H1 (cell line): Measurements from ENCODE around the gene MRTFA. TPM values are rescaled to one million over a fixed set of nuclear protein-coding genes. Genes with fewer than 3 reads are reported as not detected.

Experiments
- CTCF ChIA-PET: fragments of 300-600 bp; sonication (Branson Sonifier 250); formaldehyde crosslinking; loops from one replicate; lab custom pipeline; 2021; ENCODE audit not compliant: partially characterized antibody; lab: Charles Lee
- POLR2A ChIA-PET: fragments of 300-600 bp; sonication (Branson Sonifier 250); formaldehyde crosslinking; loops from one replicate; lab custom pipeline; 2021; ENCODE audit warnings: inconsistent platforms; ENCODE audit not compliant: partially characterized antibody; lab: Charles Lee
- DNase-seq, 2 experiments: peaks; one replicate each; pipeline versions ENCODE4 v3.0.0 to v3.0.0-alpha.2; 2010 to 2022; ENCODE audit warnings: low spot score in 2 of 2, low read depth in 1 of 2, mixed read lengths in 1 of 2
- FAIRE-seq: peaks from 2 replicates; lab custom pipeline; 2011; peaks lifted over from hg19 to GRCh38; lab: Jason Lieb, UNC
- H2AFZ ChIP-seq: 2 replicates; pipeline ENCODE4 v1.8.1; 2012; ENCODE audit warnings: low read length, inconsistent platforms
- H2AK5ac ChIP-seq: 2 replicates; pipeline ENCODE4 v1.6.1; 2013; ENCODE audit warnings: low read depth, low read length
- H2BK120ac ChIP-seq: replicated peaks from 2 replicates; pipeline ENCODE3; 2013; ENCODE audit warnings: low read depth, low read length, inconsistent platforms
- H2BK12ac ChIP-seq: 2 replicates; pipeline ENCODE4 v1.6.1; 2013; ENCODE audit warnings: low read depth, low read length
- H2BK15ac ChIP-seq: 2 replicates; pipeline ENCODE4 v1.6.1; 2013; ENCODE audit warnings: low read length
- H2BK20ac ChIP-seq: 2 replicates; pipeline ENCODE4 v1.6.1; 2013; ENCODE audit warnings: low read length
- H2BK5ac ChIP-seq: 2 replicates; pipeline ENCODE4 v1.6.1; 2013; ENCODE audit warnings: low read depth, low read length
- H3K14ac ChIP-seq: 2 replicates; pipeline ENCODE4 v1.6.1; 2013; ENCODE audit warnings: inconsistent platforms; ENCODE audit not compliant: insufficient read length
- H3K18ac ChIP-seq: 2 replicates; pipeline ENCODE4 v1.6.1; 2013; ENCODE audit warnings: low read length; ENCODE audit errors: extremely low read depth
- H3K23ac ChIP-seq: 2 replicates; pipeline ENCODE4 v1.6.1; 2013; ENCODE audit warnings: inconsistent platforms; ENCODE audit not compliant: insufficient read length
- H3K23me2 ChIP-seq: 2 replicates; pipeline ENCODE4 v1.6.1; 2013; ENCODE audit warnings: low read depth, low read length
- H3K27ac ChIP-seq: 2 replicates; pipeline ENCODE4 v1.6.1; 2011; ENCODE audit warnings: low read depth, low read length, inconsistent platforms
- H3K27me3 ChIP-seq, 4 experiments: replicated peaks in 1 of 4; 1 replicate in 1 of 4; 2 replicates in 3 of 4; pipeline versions ENCODE4 v1.6.1 to v1.8.1; 2011 to 2013; ENCODE audit warnings: low read length in 3 of 4, mild to moderate bottlenecking in 3 of 4, inconsistent platforms in 2 of 4, mixed read lengths in 2 of 4, moderate library complexity in 1 of 4; ENCODE audit not compliant: control insufficient read depth in 3 of 4, insufficient read depth in 3 of 4; ENCODE audit errors: extremely low read depth in 1 of 4
- H3K36me3 ChIP-seq, 4 experiments: 2 replicates each; pipeline versions ENCODE4 v1.6.1 to v1.8.1; 2011 to 2013; ENCODE audit warnings: mild to moderate bottlenecking in 4 of 4, low read length in 3 of 4, moderate library complexity in 2 of 4, control low read depth in 1 of 4, inconsistent platforms in 1 of 4; ENCODE audit not compliant: insufficient read depth in 4 of 4, control insufficient read depth in 2 of 4
- H3K4ac ChIP-seq: replicated peaks from 2 replicates; pipeline ENCODE3; 2013; ENCODE audit warnings: low read length, low read depth, mixed read lengths, inconsistent platforms; ENCODE audit not compliant: insufficient read length
- H3K4me1 ChIP-seq, 4 experiments: replicated peaks in 1 of 4; 1 replicate in 1 of 4; 2 replicates in 3 of 4; pipeline versions ENCODE4 v1.6.1 to v1.8.1; 2011 to 2013; ENCODE audit warnings: low read length in 3 of 4, inconsistent platforms in 2 of 4, mixed read lengths in 1 of 4; ENCODE audit not compliant: insufficient read depth in 4 of 4, control insufficient read depth in 3 of 4
- H3K4me2 ChIP-seq, 2 experiments: 2 replicates each; pipeline versions ENCODE4 v1.6.1 to v1.8.1; 2011 to 2013; ENCODE audit warnings: low read depth in 2 of 2, low read length in 2 of 2, control low read depth in 1 of 2, inconsistent platforms in 1 of 2, mild to moderate bottlenecking in 1 of 2; ENCODE audit not compliant: insufficient read depth in 1 of 2
- H3K4me3 ChIP-seq, 4 experiments: fragments of 200-600, 300-600 bp in 1 of 4; sonication (generic), shearing (Covaris generic), sonication (Bioruptor Twin) in 1 of 4; 2 replicates each; pipeline versions ENCODE4 v1.5.1 to v1.8.1; 2011 to 2016; ENCODE audit warnings: low read length in 4 of 4, low read depth in 3 of 4, control low read depth in 2 of 4, inconsistent platforms in 2 of 4, mild to moderate bottlenecking in 2 of 4, mixed read lengths in 1 of 4, moderate library complexity in 1 of 4; ENCODE audit not compliant: insufficient read depth in 2 of 4; ENCODE audit errors: extremely low read depth in 1 of 4
- H3K56ac ChIP-seq: replicated peaks from 2 replicates; pipeline ENCODE3; 2013; ENCODE audit warnings: low read depth, mild to moderate bottlenecking, mixed read lengths, low read length, inconsistent platforms; ENCODE audit not compliant: insufficient read length
- H3K79me1 ChIP-seq: 2 replicates; pipeline ENCODE4 v1.6.1; 2013; ENCODE audit warnings: low read depth, low read length, control low read depth
- H3K79me2 ChIP-seq, 2 experiments: 2 replicates each; pipeline versions ENCODE4 v1.6.1 to v1.8.1; 2012 to 2013; ENCODE audit warnings: low read length in 2 of 2, mild to moderate bottlenecking in 2 of 2, inconsistent platforms in 1 of 2; ENCODE audit not compliant: insufficient read depth in 2 of 2, control insufficient read depth in 1 of 2
- H3K9ac ChIP-seq, 4 experiments: replicated peaks in 1 of 4; 1 replicate in 1 of 4; 2 replicates in 3 of 4; pipeline versions ENCODE4 v1.6.1 to v1.8.1; 2011 to 2013; ENCODE audit warnings: low read depth in 3 of 4, low read length in 3 of 4, control low read depth in 2 of 4, mild to moderate bottlenecking in 2 of 4, moderate library complexity in 2 of 4, inconsistent platforms in 1 of 4; ENCODE audit errors: extremely low read depth in 1 of 4
- H3K9me3 ChIP-seq, 2 experiments: 2 replicates each; pipeline versions ENCODE4 v1.6.1 to v1.8.1; 2012 to 2013; ENCODE audit warnings: mild to moderate bottlenecking in 2 of 2, moderate library complexity in 2 of 2, control low read depth in 1 of 2, inconsistent platforms in 1 of 2, low read depth in 1 of 2, low read length in 1 of 2, mixed read lengths in 1 of 2; ENCODE audit not compliant: insufficient read depth in 2 of 2
- H4K20me1 ChIP-seq, 2 experiments: replicated peaks in 1 of 2; 2 replicates each; pipeline versions ENCODE3 to v1.8.1; 2011 to 2013; ENCODE audit warnings: inconsistent platforms in 2 of 2, low read length in 2 of 2, mild to moderate bottlenecking in 1 of 2; ENCODE audit not compliant: insufficient read depth in 2 of 2, control insufficient read depth in 1 of 2
- H4K5ac ChIP-seq: 2 replicates; pipeline ENCODE4 v1.6.1; 2013; ENCODE audit warnings: low read length, low read depth, mixed read lengths, inconsistent platforms; ENCODE audit not compliant: insufficient read length
- H4K8ac ChIP-seq: 2 replicates; pipeline ENCODE4 v1.8.0; 2013; ENCODE audit warnings: mild to moderate bottlenecking, moderate library complexity, low read length, inconsistent platforms; ENCODE audit not compliant: insufficient read depth; ENCODE audit errors: extremely low read depth
- H4K91ac ChIP-seq: replicated peaks from 2 replicates; pipeline ENCODE3; 2013; ENCODE audit warnings: low read length, mixed read lengths, inconsistent platforms; ENCODE audit not compliant: insufficient read length
- ATF2 ChIP-seq: IDR thresholded peaks from 2 replicates; pipeline ENCODE4 v1.6.1; 2012; ENCODE audit warnings: low read length, inconsistent platforms
- CBX8 ChIP-seq: fragments of 300-800, 300-1000 bp; sonication (generic); IDR thresholded peaks from 2 replicates; pipeline ENCODE4 v1.7.1; 2016; ENCODE audit warnings: low read depth, low read length, borderline replicate concordance
- CREB1 ChIP-seq: IDR thresholded peaks from 2 replicates; pipeline ENCODE4 v1.6.1; 2012; ENCODE audit warnings: inconsistent platforms
- EZH2 ChIP-seq: fragments of 200-600 bp; sonication (generic); IDR thresholded peaks from 2 replicates; pipeline ENCODE4 v1.7.1; 2012; ENCODE audit warnings: low read depth, mild to moderate bottlenecking, moderate library complexity, low read length, inconsistent platforms; ENCODE audit not compliant: severe bottlenecking
- HDAC6 ChIP-seq: IDR thresholded peaks from one replicate; pipeline ENCODE4 v1.7.1; 2012; ENCODE audit warnings: low read depth, mild to moderate bottlenecking, inconsistent platforms, low read length, moderate library complexity
- KDM5A ChIP-seq: fragments of 200-600 bp; IDR thresholded peaks from 2 replicates; pipeline ENCODE4 v1.7.1; 2012; ENCODE audit warnings: mild to moderate bottlenecking, low read length, inconsistent platforms, mixed read lengths
- MAX ChIP-seq: IDR thresholded peaks from 2 replicates; pipeline ENCODE4 v1.6.1; 2012; ENCODE audit warnings: inconsistent platforms
- NRF1 ChIP-seq: IDR thresholded peaks from 2 replicates; pipeline ENCODE4 v1.6.1; 2011; ENCODE audit warnings: mild to moderate bottlenecking, low read depth, low read length, improper control_type of control experiment
- PHF8 ChIP-seq: fragments of 200-600 bp; sonication (generic); conservative IDR thresholded peaks from 2 replicates; pipeline ENCODE4 v1.7.1; 2012; ENCODE audit warnings: low read depth, mild to moderate bottlenecking, inconsistent platforms, low read length, moderate library complexity
- POLR2A ChIP-seq, 2 experiments: IDR thresholded peaks; 1 replicate in 1 of 2; 2 replicates in 1 of 2; pipeline ENCODE4 v1.6.1; 2011; ENCODE audit warnings: low read depth in 2 of 2, low read length in 2 of 2, mild to moderate bottlenecking in 2 of 2; ENCODE audit errors: control extremely low read depth in 1 of 2
- RXRA ChIP-seq: IDR thresholded peaks from 2 replicates; pipeline ENCODE4 v1.6.1; 2011; ENCODE audit warnings: low read depth, mild to moderate bottlenecking, low read length, moderate library complexity; ENCODE audit not compliant: insufficient read depth
- SRF ChIP-seq: IDR thresholded peaks from 2 replicates; pipeline ENCODE4 v1.6.1; 2011; ENCODE audit warnings: mild to moderate bottlenecking, low read depth, low read length, moderate library complexity
- YY1 ChIP-seq: IDR thresholded peaks from 2 replicates; pipeline ENCODE4 v1.6.1; 2011; ENCODE audit warnings: low read depth, mild to moderate bottlenecking, low read length
- ZNF274 ChIP-seq: IDR thresholded peaks from 2 replicates; pipeline ENCODE4 v1.7.0; 2012; ENCODE audit warnings: low read length, borderline replicate concordance; ENCODE audit errors: extremely low read depth
- WGBS, 2 experiments: shearing (Covaris generic) in 1 of 2; methylation state at CpG; one replicate each; pipeline versions ENCODE4 v1.1.6 to v1.1.7; 2013 to 2015; ENCODE audit warnings: low lambda C conversion rate in 2 of 2, mixed read lengths in 2 of 2, inconsistent platforms in 1 of 2, low coverage in 1 of 2, missing lambda C conversion rate in 1 of 2; ENCODE audit not compliant: insufficient replicate concordance in 2 of 2, insufficient coverage in 1 of 2, insufficient read length in 1 of 2; ENCODE audit errors: extremely low coverage in 1 of 2, missing lambda C conversion rate in 1 of 2; 5-methylcytosine and 5-hydroxymethylcytosine counted together
- polyA plus RNA-seq, 7 experiments: library from polyadenylated mRNA; depleted of rRNA in 3 of 7; stranded (reverse) in 5 of 7; unstranded in 2 of 7; fragments of >200 nt in 5 of 7; fragments of 200-250 nt in 2 of 7; gene quantifications; 1 replicate in 5 of 7; 2 replicates in 1 of 7; 4 replicates in 1 of 7; pipeline versions ENCODE4 v1.2.1 to v1.2.3, GENCODE V29; 2011 to 2013; ENCODE audit warnings: missing spikeins in 2 of 7, mixed read lengths in 2 of 7
- total RNA-seq: library from RNA; stranded (reverse); fragmentation: NEBNext Ultra II Directional; extraction: Animal tissue kit (Norgen Biotek cat#: 25700); gene quantifications from 2 replicates; pipeline ENCODE4 v1.2.1, GENCODE V29; 2021

The MRTFA gene
- total and polyA plus RNA-seq, 2 of the 8 experiments (the other 6 are each of a cell fraction or from before 2014, with no cell fraction given) = 5.4 to 37.9 TPM

GRCh38 chr22:40421082-40421350, 215.5 kb downstream of the MRTFA start:
- H3K27ac ChIP-seq = no peak overlapping the region
- 98% methylated on average over 4 of the region's 4 CpGs; no CpG with 5 or more reads in 1 of the 2 experiments for WGBS, 2 experiments
- H4K8ac ChIP-seq = no peak overlapping the region; the same call in 1 of the 2 replicates
- no peak overlapping the region for H3K56ac ChIP-seq
- DNase-seq (no peak), FAIRE-seq (no peak)
- ChIA-PET CTCF (interaction anchor here (0.6 to 3.9 kb wide), 2 partner anchors 16 to 554 kb away, joined by 3 to 17 read pairs; no protein-coding TSS in a partner anchor), POLR2A (no interaction called here)
- H4K5ac ChIP-seq = no peak overlapping the region
- no peak overlapping the region for H2BK120ac ChIP-seq
- H2BK15ac ChIP-seq = no peak overlapping the region
- no peak overlapping the region for H2AK5ac ChIP-seq
- no peaks in the 10 kb centered on the region for H3K27me3 ChIP-seq
- no peaks in the 10 kb centered on the region for H3K23me2 ChIP-seq
- peaks cover 7 to 23% (median 20%) of the 10 kb centered on the region in 4 experiments; a peak in 6 of 8 replicates for H3K36me3 ChIP-seq
- H3K14ac ChIP-seq = no peak overlapping the region
- H3K9ac ChIP-seq = no peak overlapping the region
- no peak overlapping the region for H3K23ac ChIP-seq
- no peak overlapping the region for H3K4me2 ChIP-seq
- TF ChIP-seq NRF1 (no peak), SRF (no peak), MAX (no peak), HDAC6 (no peak), YY1 (no peak), CREB1 (no peak), CBX8 (no peak), RXRA (no peak), PHF8 (no peak), POLR2A (IDR thresholded peaks at IDR 0.05; ENCODE audit: control extremely low read depth in 1 of 2, low read depth in 2 of 2, low read length in 2 of 2) (no peak), ZNF274 (no peak), ATF2 (no peak), KDM5A (no peak), EZH2 (no peak)
- H3K4me3 ChIP-seq = no peak overlapping the region
- peaks cover 0 to 2% of the 10 kb centered on the region in 2 experiments for H4K20me1 ChIP-seq
- H2BK20ac ChIP-seq = no peak overlapping the region
- H2BK5ac ChIP-seq = no peak overlapping the region
- H3K9me3 ChIP-seq = no peaks in the 10 kb centered on the region
- no peak overlapping the region for H4K91ac ChIP-seq
- H2AFZ ChIP-seq = no peak overlapping the region
- no peak overlapping the region for H3K18ac ChIP-seq
- H3K79me2 ChIP-seq = no peaks in the 10 kb centered on the region
- no peak overlapping the region for H2BK12ac ChIP-seq
- H3K4ac ChIP-seq = no peak overlapping the region
- H3K4me1 ChIP-seq = no peaks in the 10 kb centered on the region; a peak in 1 of 7 replicates
- H3K79me1 ChIP-seq = no peaks in the 10 kb centered on the region
